NCI-H446 (cell line): ENCODE results near the gene BOD1.

Source experiments
- DNase-seq, 2 experiments: peaks; one replicate each; lab custom pipeline; 2025; lab: John Stamatoyannopoulos, UW

BOD1 gene

DNA sequence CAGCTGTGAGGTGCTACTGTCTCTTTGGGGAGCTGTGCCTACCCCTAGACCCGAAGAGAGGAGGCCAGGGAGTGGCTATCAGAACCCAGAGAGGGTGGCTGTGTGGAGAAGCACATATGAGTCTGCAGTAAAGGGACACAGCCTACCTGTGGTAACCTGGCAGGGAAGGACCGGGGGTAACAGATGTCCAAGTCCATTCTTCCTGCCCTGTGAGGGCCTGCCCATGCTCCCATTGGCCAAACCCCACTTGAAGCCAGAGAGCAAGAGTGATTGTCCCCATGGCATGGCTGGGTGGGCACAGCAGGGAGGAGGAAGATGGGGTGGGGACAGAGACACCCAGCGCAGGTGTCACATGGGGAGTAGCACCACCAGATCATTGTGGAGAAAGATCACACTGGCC, 39.3 kb downstream of the BOD1 start:
- no peak for DNase-seq

DNA sequence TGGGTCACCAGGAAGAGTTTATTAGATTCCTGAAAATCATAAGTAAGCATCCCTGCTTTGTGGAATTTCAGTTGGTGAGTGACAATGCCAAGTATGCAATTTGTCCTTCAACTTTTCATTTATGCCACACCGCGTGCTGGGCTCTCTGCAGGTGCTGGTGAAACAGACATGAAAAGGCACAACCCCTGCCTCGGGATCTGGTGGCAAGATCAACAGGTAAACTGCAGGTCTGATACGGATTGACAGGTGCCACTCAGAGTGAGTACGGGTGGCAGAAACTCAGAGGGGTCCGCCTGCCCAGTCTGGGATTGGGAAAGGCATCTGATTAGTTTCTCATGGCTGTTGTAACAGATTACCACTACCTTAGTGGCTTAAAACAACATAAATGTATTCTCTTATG, 40.5 kb downstream of the BOD1 start:
- DNase-seq, result no peak

DNA sequence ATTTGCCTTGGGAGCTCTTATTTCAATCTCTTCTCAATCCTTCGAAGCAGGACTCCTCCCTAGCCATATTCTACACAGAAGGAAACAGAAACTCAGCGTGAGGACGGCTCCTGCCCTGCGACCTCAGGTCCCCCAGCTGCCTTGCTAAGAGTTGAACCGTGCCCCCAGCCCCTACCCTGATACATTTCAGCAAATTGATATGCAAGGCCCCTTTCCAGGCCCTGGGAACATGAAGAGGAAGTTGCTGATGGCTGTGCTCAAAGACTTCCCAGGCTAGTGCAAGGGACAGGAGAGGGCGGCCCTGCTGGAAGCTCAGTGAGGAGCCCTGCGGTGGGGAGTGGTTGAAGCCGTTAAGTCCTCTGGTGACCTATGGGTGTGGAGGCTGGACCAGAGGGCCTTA, 41.5 kb downstream of the BOD1 start:
- no peak for DNase-seq

DNA sequence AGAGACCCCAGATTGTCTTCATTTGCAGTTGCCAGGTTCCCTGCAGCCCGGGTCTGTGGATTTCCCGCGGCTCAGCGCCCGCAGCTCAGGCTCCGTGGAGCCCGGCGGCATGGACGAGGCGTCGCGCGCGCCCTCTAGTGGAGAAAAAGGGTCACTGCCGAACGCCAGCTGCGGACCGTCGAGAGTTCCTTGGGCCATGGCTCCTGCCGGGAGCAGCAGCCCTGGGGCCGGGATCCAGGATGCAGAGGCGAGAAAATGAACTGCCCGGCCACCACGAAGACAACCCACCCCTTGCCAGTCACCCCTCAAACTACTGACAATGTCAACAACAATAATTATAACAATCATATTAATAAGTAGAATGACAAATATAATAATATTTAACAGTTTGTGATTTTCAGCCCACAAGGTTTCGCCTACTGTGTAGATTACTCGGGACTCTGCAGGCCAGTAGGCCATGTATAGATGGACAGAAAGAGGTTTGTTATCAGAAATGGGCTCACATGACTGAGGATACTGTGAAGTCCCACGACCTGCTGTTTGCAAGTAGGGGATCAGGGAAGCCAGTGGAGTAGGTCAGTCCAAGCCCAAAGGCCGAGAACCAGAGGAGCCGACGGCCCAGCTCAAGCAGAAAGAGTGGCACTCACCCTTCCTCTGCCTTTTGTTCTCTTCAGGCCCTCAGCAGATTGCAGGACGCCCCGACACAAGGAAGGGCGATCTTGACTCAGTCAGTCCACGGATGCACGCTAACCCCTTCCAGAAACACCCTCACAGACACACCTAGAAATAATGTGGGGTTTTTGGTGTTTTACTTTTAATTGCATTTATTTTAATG, 43.1 kb downstream of the BOD1 start:
- DNase-seq, result peak; percentile 9 to 67

DNA sequence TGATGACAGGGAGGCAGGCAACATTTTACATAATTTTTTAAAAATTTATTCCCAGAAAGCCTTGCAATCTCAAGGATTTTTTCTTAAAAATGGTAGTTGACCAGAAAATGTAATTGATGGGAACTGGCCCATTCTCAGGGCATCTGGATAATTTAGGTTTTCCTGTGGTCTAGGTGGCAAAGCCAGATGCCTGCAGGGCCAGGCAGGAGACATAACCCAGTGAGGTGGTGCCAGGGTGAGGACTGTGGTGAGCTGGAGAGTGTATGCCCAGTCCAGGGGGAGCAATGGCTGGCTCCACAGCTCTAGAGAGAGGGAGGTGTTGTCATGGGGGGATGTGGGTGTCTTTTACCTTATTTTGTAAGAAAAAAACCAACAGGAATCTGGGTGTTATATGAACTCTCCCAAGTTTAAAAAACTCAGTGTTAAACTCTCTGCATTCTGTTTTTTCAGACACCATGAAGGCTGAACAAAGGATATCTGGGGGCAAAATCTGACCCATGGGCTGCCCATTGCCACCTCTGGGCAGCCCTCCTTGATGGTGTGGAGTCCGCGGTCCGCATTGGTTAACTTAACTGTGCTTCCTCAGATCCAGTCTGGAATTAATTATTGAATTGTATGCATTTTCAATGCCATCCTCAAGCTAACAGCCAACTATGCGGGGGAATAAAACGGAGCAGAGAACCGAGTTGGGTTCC, 43.9 kb downstream of the BOD1 start:
- DNase-seq, result no peak

DNA sequence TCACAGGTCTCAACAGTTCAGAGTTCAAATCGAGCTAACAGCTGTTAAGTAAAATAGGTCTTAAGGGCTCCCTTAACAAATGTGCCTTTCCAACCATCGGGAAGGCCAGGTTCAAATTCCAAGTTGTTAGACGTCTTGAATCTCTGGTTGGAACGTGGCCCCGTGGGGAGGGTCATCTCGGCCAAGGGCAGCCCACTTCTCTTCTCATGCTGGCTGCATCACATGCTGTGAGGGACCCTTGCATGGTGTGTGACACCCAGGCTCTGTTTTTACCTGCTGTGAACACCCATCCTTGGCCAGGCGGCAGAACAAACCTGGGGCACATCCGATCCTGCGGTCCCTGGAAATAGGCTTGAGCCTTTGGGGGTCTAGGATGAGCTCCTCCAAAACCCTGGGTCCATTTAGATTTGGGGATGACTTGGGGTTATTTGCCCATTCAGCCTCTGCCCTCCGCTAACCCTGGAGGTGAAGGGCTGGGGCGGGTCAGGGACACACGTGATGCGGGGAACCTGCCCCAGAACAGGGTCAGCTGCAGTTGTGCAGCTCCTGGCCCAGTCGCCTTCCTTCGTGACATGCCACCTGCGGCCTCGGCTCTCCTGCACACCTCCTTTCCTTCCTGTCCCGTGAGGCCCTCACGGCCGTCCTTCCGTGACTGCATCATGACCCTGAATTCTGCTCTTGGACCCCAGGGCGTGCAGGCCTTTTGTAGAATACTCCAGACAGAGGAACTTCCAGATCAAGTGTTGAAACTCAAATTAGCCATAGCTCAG, 45.9 kb downstream of the BOD1 start:
- no peak for DNase-seq

DNA sequence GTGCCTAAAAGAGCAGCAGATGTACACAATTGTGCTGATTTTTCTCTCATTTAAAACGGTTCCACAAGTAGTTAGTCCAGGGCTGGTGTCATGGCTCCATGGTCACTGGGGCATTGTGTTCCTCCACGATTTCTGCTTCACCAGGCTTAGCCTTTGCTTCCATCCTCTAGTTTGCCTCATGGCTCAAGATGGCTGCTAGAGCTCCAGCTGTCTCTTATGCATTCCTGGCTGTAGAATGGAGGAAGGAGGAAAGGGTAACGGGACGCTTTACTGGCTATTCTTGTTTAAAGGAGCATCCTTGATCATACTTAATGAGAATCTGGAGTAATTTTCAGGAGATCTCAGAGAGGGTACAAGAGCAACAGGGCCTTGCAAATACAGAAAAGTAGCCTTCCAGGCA, 47.7 kb downstream of the BOD1 start:
- DNase-seq, result no peak

DNA sequence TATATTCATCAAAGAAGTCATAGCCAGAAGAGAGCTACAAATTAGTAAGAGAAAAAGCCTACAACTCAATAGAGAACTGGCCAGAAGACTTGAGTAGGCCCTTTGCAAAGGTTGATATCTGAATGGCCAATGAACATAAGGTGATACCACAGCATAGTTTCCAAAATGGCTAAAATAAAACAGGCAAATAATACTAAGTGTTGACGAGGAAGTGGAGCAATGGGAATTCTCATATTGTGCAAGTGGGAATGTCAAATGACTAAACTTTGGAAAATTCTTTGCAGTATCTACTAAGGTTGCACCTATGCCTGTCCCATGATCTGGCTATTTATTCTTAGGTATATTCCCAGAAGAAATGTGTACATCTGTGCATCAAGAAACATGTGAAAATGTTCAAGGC, 48.3 kb downstream of the BOD1 start:
- DNase-seq, result no peak

DNA sequence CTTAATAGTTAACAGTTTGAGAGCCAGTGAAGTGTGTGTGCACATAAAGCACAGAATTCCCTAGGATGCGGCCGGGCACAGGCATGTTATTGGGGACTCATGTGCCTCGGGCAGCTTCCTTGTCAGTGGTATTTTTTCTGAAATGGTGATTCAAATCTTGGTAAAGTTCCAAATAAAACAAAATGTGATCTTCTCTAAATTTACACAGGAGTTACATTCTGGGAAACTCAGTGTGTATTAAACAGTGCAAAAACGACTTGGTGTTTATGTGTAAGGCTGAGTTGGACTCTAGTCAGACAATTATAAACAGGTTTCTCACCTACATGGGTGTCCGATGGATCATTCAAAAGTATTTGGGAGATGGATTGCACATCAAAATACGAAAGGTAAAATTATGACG, 48.9 kb downstream of the BOD1 start:
- DNase-seq, result no peak

DNA sequence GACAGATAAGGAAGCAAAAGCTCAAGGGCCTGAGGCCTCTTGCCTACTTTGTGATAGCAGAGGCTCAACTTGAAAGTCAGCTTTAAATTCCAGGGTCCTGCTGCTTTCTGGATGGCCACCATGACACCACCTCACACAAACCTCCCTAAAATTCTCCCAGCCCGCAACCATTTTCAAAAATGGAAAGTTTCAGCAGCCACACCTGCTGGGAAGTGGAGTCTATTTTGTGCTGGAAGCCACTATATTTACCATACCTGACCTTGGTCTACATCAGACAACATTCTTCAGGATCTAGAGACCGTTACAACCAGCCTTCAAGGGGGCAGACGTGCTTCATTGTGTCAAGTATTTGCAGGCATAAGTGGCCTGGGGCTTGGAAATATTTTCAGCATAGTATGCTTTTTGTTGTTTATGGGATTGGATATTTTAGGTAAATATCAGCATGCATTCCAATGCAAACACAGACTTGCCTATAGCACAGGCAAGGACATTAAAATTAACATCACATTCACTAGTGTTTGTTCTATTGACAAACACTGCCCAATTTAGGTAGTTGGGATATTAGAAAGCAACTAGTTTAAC, 50.9 kb downstream of the BOD1 start:
- no peak for DNase-seq

DNA sequence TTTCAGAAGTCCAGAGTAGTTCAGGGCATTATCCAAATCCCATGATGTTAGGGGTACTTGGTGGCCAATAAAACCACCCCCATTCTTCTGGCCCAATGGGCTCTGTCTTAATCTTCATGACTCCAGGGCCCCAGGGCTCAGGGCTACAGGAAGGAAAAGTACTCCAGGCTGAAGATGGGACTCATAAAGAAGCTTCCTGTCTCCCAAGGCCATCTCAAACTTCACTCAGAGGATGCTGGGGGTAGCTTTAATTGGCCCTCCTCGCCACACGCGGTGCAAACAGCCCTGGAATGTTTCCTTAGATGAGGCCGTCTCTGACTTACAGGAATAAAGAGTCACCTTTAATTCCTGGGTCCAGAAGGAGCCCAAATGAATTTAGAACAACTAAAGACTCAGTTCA, 52.3 kb downstream of the BOD1 start:
- no peak for DNase-seq

DNA sequence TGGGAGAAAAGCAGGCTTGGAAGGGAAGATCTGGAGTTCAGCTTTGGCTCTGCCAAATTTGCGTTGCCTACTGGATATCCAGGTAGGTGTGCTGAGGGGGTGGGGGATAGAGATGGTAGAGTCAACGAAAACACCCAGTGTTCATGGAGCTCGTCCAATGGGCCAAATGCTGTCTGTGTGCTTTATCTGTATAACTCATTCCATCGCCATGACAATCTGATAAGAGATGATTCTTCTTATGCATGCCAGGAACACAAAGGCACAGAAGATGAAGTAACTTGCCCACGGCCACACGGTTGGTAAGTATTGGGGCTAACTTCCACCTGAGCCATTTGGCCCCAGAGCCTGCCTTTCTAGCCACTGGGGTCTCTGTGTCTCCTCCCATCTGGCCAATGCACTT, 53.2 kb downstream of the BOD1 start:
- DNase-seq, result no peak

DNA sequence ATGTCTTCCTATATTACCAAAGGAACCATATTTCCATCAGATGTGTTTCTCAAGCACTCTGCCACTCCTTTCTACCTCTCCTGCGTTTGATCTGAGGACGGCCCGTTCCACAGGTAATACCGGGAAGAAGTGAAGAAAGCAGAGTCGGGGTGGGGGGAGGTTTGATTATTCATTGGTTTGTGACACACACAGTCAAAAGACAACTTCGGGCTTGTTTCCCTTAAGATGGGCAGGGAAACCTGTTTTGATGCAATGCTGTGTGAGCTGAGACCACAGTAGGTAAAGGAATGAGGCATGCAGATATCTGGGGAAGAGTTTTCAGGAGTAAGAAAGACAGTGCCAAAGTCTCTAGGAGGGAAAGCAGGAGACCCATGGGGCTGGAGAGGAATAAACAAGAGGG, 54.0 kb downstream of the BOD1 start:
- DNase-seq, result no peak
